ENCODE results near the gene ADGRF4.
"Not testable (repeated sequence)": the region's sequence is repeated elsewhere in the genome, so short reads cannot be mapped to it uniquely, and the experiment has no call there.

ADGRF4 gene

GRCh38 chr6:47736083-47736700, 37.8 kb downstream of the ADGRF4 start:
- no peak for DNase-seq

GRCh38 chr6:47737406-47737805, 39.0 kb downstream of the ADGRF4 start:
- no peak for DNase-seq

GRCh38 chr6:47740714-47741113, 42.3 kb downstream of the ADGRF4 start:
- DNase-seq: no peak

GRCh38 chr6:47741807-47742206, 43.4 kb downstream of the ADGRF4 start:
- DNase-seq: no peak

- no peak for DNase-seq
These were observed 45.4 kb downstream of the ADGRF4 start for GRCh38 chr6:47743744-47744143.

- not testable (repeated sequence) for DNase-seq
These were observed 46.9 kb downstream of the ADGRF4 start for GRCh38 chr6:47745269-47745668.

GRCh38 chr6:47749757-47750156, 51.4 kb downstream of the ADGRF4 start:
- DNase-seq: no peak

- DNase-seq: no peak
These were observed 54.4 kb downstream of the ADGRF4 start for GRCh38 chr6:47752801-47753200.

- no peak for DNase-seq
These were observed 61.0 kb downstream of the ADGRF4 start for GRCh38 chr6:47759364-47759763.

- no peak for DNase-seq
These were observed 64.1 kb downstream of the ADGRF4 start for GRCh38 chr6:47762502-47762901.

- no peak for DNase-seq
These were observed 68.1 kb downstream of the ADGRF4 start for GRCh38 chr6:47766445-47766844.

- DNase-seq: no peak
These were observed 68.7 kb downstream of the ADGRF4 start for GRCh38 chr6:47767102-47767501.

GRCh38 chr6:47769982-47770381, 71.6 kb downstream of the ADGRF4 start:
- no peak for DNase-seq

Data from NCI-H524 treated with DMSO at 0.1 percent for 48 hours (cell line).